OCI-LY7 (cell line): ENCODE measurements around the gene TRA2B. TPM values are rescaled to one million over a fixed set of nuclear protein-coding genes. Genes with fewer than 3 reads are reported as not detected.
"Not testable (repeated sequence)": the region's sequence is repeated elsewhere in the genome, so short reads cannot be mapped to it uniquely, and the experiment has no call there.

Experiments
- BruUV-seq: library from RNA; stranded (reverse); fragments of 400-500 nt; replicated peaks from 2 replicates; lab custom pipeline; 2021; lab: Mats Ljungman, UMichigan
- CTCF ChIA-PET: fragments of 300-600 bp; sonication (Branson Sonifier 250); formaldehyde crosslinking; loops from one replicate; lab custom pipeline; 2022; ENCODE audit warnings: antibody characterized with exemption; ENCODE audit not compliant: unreplicated experiment; lab: Charles Lee
- POLR2A ChIA-PET: fragments of 300-600 bp; sonication (Branson Sonifier 250); formaldehyde crosslinking; loops from one replicate; lab custom pipeline; 2022; ENCODE audit warnings: antibody characterized with exemption; lab: Charles Lee
- DNase-seq: peaks from one replicate; pipeline ENCODE4 v3.0.0-alpha.2; 2015; ENCODE audit warnings: low spot score
- H2AFZ ChIP-seq: fragments of 200-600 bp; sonication (generic), shearing (Covaris generic); 2 replicates; pipeline ENCODE4 v1.6.1; 2014; ENCODE audit warnings: mild to moderate bottlenecking, antibody characterized with exemption, low read length, moderate library complexity
- H3K27ac ChIP-seq: fragments of 200-600 bp; sonication (generic); 2 replicates; pipeline ENCODE4 v1.5.1; 2014; ENCODE audit warnings: mixed run types, low read depth, mild to moderate bottlenecking, moderate library complexity, low read length, inconsistent platforms; ENCODE audit not compliant: poor library complexity, severe bottlenecking
- H3K36me3 ChIP-seq: fragments of 200-600 bp; sonication (generic); 2 replicates; pipeline ENCODE4 v1.6.1; 2014; ENCODE audit warnings: mild to moderate bottlenecking, antibody characterized with exemption, low read length, moderate library complexity, mixed read lengths; ENCODE audit not compliant: insufficient read depth
- H3K4me1 ChIP-seq: fragments of 200-600 bp; sonication (generic); 2 replicates; pipeline ENCODE4 v1.5.1; 2014; ENCODE audit warnings: mild to moderate bottlenecking, low read length; ENCODE audit not compliant: insufficient read depth, poor library complexity, severe bottlenecking
- H3K4me2 ChIP-seq: fragments of 200-600 bp; sonication (generic); 2 replicates; pipeline ENCODE4 v1.6.1; 2014; ENCODE audit warnings: mild to moderate bottlenecking, low read length
- H3K4me3 ChIP-seq: fragments of 200-600 bp; sonication (generic); 2 replicates; pipeline ENCODE4 v1.5.1; 2014; ENCODE audit warnings: mild to moderate bottlenecking, low read depth, low read length; ENCODE audit not compliant: poor library complexity, severe bottlenecking
- H3K79me2 ChIP-seq: fragments of 200-600 bp; sonication (generic); 2 replicates; pipeline ENCODE4 v1.6.1; 2016; ENCODE audit warnings: low read depth, mild to moderate bottlenecking, low read length, moderate library complexity, mixed read lengths; ENCODE audit not compliant: insufficient read depth
- H3K9me2 ChIP-seq: fragments of 200-600 bp; sonication (generic); 2 replicates; pipeline ENCODE4 v1.6.1; 2016; ENCODE audit warnings: mild to moderate bottlenecking, low read length, mixed read lengths; ENCODE audit not compliant: insufficient read depth
- H3K9me3 ChIP-seq: fragments of 200-600 bp; sonication (generic); 2 replicates; pipeline ENCODE4 v1.6.1; 2014; ENCODE audit warnings: mild to moderate bottlenecking, mixed run types, low read length, mixed read lengths
- H4K20me1 ChIP-seq: fragments of 200-600 bp; sonication (generic); 2 replicates; pipeline ENCODE4 v1.6.1; 2014; ENCODE audit warnings: mild to moderate bottlenecking, antibody characterized with exemption, low read length, moderate library complexity, mixed read lengths; ENCODE audit not compliant: insufficient read depth
- EZH2phosphoT487 ChIP-seq: fragments of 200-600 bp; sonication (generic); IDR thresholded peaks from 2 replicates; pipeline ENCODE4 v1.6.1; 2018; ENCODE audit warnings: low read depth, borderline replicate concordance, mild to moderate bottlenecking, mixed run types, antibody characterized with exemption, low read length, moderate library complexity, mixed read lengths
- intact Hi-C: fragments of 100-400 bp; cut with micrococcal nuclease; formaldehyde crosslinking; loops from one replicate; pipeline ENCODE4 v1.10.0; 2022; ENCODE audit not compliant: unreplicated experiment
- total RNA-seq, 2 experiments: library from RNA; depleted of rRNA in 1 of 2; stranded (reverse); fragments of >200 nt in 1 of 2; shearing (Covaris generic) in 1 of 2; gene quantifications; 2 replicates each; pipeline ENCODE4 v1.2.3, GENCODE V29; 2014 to 2022
- TF ChIP-seq, protein P1 (sequence below): fragments of 200-600 bp; sonication (generic); conservative IDR thresholded peaks from 2 replicates; pipeline ENCODE4 v1.5.1; 2014; ENCODE audit warnings: mild to moderate bottlenecking, antibody characterized with exemption, low read length, moderate library complexity, mixed read lengths

TRA2B gene
- total RNA-seq, 2 experiments from 2014 or later, result 325 to 349 TPM

DNA sequence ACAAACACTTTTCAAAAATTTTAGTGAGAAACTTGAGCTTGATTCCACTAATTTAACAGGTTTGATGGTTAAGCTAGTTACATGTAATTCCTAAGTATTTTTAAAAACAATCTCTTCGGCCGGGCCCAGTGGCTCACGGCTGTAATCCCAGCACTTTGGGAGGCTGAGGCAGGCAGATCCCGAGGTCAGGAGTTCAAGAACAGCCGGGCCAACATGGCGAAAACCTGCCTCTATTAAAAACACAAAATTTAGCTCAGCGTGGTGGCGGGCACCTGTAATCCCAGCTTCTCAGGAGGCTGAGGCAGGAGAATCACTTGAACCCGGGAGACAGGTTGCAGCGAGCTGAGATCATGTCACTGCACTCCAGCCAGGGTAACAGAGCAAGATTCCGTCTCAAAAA is 25.3 kb downstream of the TRA2B start:
- H3K27ac ChIP-seq, result no peak overlapping the region
- H3K4me3 ChIP-seq, result no peak overlapping the region
- peaks cover 50% of the 10 kb centered on the region for H3K36me3 ChIP-seq
- H3K9me2 ChIP-seq, result no peaks in the 10 kb centered on the region
- TF ChIP-seq, protein P1, sequence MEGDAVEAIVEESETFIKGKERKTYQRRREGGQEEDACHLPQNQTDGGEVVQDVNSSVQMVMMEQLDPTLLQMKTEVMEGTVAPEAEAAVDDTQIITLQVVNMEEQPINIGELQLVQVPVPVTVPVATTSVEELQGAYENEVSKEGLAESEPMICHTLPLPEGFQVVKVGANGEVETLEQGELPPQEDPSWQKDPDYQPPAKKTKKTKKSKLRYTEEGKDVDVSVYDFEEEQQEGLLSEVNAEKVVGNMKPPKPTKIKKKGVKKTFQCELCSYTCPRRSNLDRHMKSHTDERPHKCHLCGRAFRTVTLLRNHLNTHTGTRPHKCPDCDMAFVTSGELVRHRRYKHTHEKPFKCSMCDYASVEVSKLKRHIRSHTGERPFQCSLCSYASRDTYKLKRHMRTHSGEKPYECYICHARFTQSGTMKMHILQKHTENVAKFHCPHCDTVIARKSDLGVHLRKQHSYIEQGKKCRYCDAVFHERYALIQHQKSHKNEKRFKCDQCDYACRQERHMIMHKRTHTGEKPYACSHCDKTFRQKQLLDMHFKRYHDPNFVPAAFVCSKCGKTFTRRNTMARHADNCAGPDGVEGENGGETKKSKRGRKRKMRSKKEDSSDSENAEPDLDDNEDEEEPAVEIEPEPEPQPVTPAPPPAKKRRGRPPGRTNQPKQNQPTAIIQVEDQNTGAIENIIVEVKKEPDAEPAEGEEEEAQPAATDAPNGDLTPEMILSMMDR, result no peak
- no peak for TF ChIP-seq EZH2phosphoT487
- peaks cover 42% of the 10 kb centered on the region; the same call in 1 of the 2 replicates for H4K20me1 ChIP-seq
- H3K79me2 ChIP-seq, result peaks cover 9% of the 10 kb centered on the region; the same call in 1 of the 2 replicates
- H3K9me3 ChIP-seq, result no peaks in the 10 kb centered on the region
- CTCF ChIA-PET, result no interaction called here
- no peak overlapping the region for H3K4me2 ChIP-seq
- intact Hi-C loops, result no loop called here
- no peak for DNase-seq
- no TSS peak for BruUV-seq
- H2AFZ ChIP-seq, result no peak overlapping the region
- POLR2A ChIA-PET, result interaction anchor here (1.0 to 2.8 kb wide), 3 partner anchors 9 to 14 kb away, joined by 3 to 15 read pairs (median 5); no protein-coding TSS in a partner anchor
- H3K4me1 ChIP-seq, result no peaks in the 10 kb centered on the region

DNA sequence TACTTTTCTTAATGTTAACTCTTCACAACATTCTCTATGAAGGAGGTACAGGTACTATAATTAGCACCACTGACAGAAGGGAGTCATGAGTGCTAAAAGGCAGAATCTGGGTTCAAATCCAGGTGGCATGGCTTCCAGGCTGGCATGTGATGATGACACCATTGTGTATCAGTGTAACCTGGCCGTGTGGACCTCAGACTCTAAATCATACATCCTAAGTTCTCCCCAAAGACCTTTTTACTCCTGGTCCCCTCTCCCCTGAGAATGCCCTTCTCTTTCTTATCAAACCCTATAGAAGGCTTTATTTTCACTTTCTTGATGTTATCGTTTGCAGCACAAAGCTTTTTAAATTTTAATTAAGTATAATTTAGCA is 26.8 kb downstream of the TRA2B start:
- H3K79me2 ChIP-seq, H3K27ac ChIP-seq, H3K4me1 ChIP-seq, H3K9me3 ChIP-seq, BruUV-seq, H3K9me2 ChIP-seq, H3K4me2 ChIP-seq, H2AFZ ChIP-seq, DNase-seq, POLR2A ChIA-PET, CTCF ChIA-PET, H3K4me3 ChIP-seq: not testable (repeated sequence)
- peaks cover 28% of the 10 kb centered on the region; the same call in 1 of the 2 replicates for H4K20me1 ChIP-seq
- intact Hi-C loops, result loop anchor here (2.0 kb wide), 1 partner anchor 80 kb away; no protein-coding TSS in a partner anchor
- peaks cover 36% of the 10 kb centered on the region for H3K36me3 ChIP-seq

DNA sequence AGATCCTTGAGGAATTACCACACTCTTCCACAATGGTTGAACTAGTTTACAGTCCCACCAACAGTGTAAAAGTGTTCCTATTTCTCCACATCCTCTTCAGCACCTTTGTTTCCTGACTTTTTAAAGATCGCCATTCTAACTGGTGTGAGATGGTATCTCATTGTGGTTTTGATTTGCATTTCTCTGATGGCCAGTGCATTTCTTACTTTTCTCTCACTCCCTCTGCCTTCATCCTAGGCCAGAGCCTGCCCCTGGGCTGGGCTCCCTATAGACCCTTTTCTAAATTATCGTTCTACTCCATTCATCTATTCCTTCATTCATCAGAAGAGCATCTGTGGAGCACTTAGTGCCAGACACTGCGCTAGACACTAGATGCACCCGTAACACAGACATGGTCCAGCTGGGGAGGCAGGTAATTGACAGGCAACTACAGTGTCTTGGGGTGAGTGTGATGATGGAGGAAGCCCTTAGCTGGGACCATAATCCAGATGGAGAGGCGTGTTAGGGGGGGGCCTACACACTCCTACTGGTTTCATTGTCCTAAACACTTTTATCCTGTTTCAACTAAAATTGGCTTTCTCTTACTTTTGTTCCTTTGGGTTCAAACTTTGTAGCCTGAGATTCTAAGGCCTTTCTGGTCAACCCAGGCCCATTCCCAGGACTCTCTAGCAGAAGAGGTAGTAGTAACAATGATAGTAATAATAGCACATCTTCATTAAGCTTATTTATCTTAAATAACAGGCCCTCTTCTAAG is 27.3 kb downstream of the TRA2B start:
- H3K9me3 ChIP-seq, H3K4me1 ChIP-seq, H3K4me3 ChIP-seq, POLR2A ChIA-PET, H3K27ac ChIP-seq, H3K9me2 ChIP-seq, H3K79me2 ChIP-seq, DNase-seq, BruUV-seq, CTCF ChIA-PET, H2AFZ ChIP-seq, H3K4me2 ChIP-seq: not testable (repeated sequence)
- Histone ChIP-seq H4K20me1 (peaks cover 23% of the 10 kb centered on the region; the same call in 1 of the 2 replicates), H3K36me3 (peaks cover 30% of the 10 kb centered on the region)
- intact Hi-C loops, result loop anchor here (2.0 kb wide), 1 partner anchor 80 kb away; no protein-coding TSS in a partner anchor

DNA sequence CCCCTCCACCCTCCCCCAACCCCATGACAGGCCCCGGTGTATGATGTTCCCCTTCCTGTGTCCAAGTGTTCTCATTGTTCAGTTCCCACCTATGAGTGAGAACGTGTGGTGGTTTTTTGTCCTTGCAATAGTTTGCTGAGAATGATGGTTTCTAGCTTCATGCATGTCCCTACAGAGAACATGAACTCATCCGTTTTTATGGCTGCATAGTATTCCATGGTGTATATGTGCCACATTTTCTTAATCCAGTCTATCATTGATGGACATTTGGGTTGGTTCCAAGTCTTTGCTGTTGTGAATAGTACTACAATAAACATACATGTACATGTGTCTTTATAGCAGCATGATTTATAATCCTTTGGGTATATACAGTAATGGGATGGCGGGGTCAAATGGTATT is 27.9 kb downstream of the TRA2B start:
- H3K4me2 ChIP-seq, H3K9me2 ChIP-seq, H3K27ac ChIP-seq, POLR2A ChIA-PET, H2AFZ ChIP-seq, BruUV-seq, CTCF ChIA-PET, H3K4me3 ChIP-seq, H3K79me2 ChIP-seq, DNase-seq, H3K9me3 ChIP-seq, H3K4me1 ChIP-seq: not testable (repeated sequence)
- peaks cover 17% of the 10 kb centered on the region; the same call in 1 of the 2 replicates for H4K20me1 ChIP-seq
- intact Hi-C loops, result loop anchor here (2.0 kb wide), 1 partner anchor 81 kb away; no protein-coding TSS in a partner anchor
- H3K36me3 ChIP-seq, result peaks cover 24% of the 10 kb centered on the region
